Mesendoderm (in vitro differentiated cells): ENCODE measurements around the gene RBM41. TPM values are rescaled to one million over a fixed set of nuclear protein-coding genes. Genes with fewer than 3 reads are reported as not detected.
"Not testable (repeated sequence)": the region's sequence is repeated elsewhere in the genome, so short reads cannot be mapped to it uniquely, and the experiment has no call there.

ENCODE experiments used
- DNase-seq: peaks from one replicate; pipeline ENCODE4 v3.0.0; 2013
- H2AK5ac ChIP-seq: 2 replicates; pipeline ENCODE4 v1.6.1; 2013; ENCODE audit warnings: low read length, inconsistent platforms
- H2BK120ac ChIP-seq: 2 replicates; pipeline ENCODE4 v1.6.1; 2013; ENCODE audit warnings: low read depth, mild to moderate bottlenecking, low read length, moderate library complexity, mixed read lengths
- H2BK15ac ChIP-seq: replicated peaks from 2 replicates; pipeline ENCODE4 v1.6.1; 2013; ENCODE audit warnings: low read depth, mild to moderate bottlenecking, moderate library complexity
- H2BK5ac ChIP-seq: 2 replicates; pipeline ENCODE4 v1.6.1; 2013; ENCODE audit warnings: low read length, inconsistent platforms
- H3K18ac ChIP-seq: 2 replicates; pipeline ENCODE4 v1.6.1; 2013; ENCODE audit warnings: mild to moderate bottlenecking, low read length, mixed read lengths
- H3K23ac ChIP-seq: one replicate; pipeline ENCODE4 v1.6.1; 2013; ENCODE audit warnings: low read length
- H3K27ac ChIP-seq: 2 replicates; pipeline ENCODE4 v1.5.1; 2013; ENCODE audit warnings: low read depth, mild to moderate bottlenecking, inconsistent platforms, low read length, moderate library complexity
- H3K27me3 ChIP-seq: 2 replicates; pipeline ENCODE4 v1.6.1; 2013; ENCODE audit warnings: low read length, control low read depth, mild to moderate bottlenecking, inconsistent platforms; ENCODE audit not compliant: insufficient read depth, poor library complexity
- H3K36me3 ChIP-seq: 2 replicates; pipeline ENCODE4 v1.6.1; 2013; ENCODE audit warnings: low read length, inconsistent platforms; ENCODE audit not compliant: control insufficient read depth, insufficient read depth
- H3K4ac ChIP-seq: one replicate; pipeline ENCODE4 v1.6.1; 2013; ENCODE audit warnings: low read depth, mild to moderate bottlenecking, low read length, moderate library complexity
- H3K4me1 ChIP-seq: 2 replicates; pipeline ENCODE4 v1.6.1; 2013; ENCODE audit warnings: low read depth, low read length, inconsistent platforms; ENCODE audit not compliant: control insufficient read depth
- H3K4me2 ChIP-seq: 2 replicates; pipeline ENCODE4 v1.6.1; 2013; ENCODE audit warnings: low read length
- H3K4me3 ChIP-seq: 2 replicates; pipeline ENCODE4 v1.5.1; 2013; ENCODE audit warnings: mild to moderate bottlenecking, low read length
- H3K56ac ChIP-seq: one replicate; pipeline ENCODE4 v1.6.1; 2013; ENCODE audit warnings: low read length
- H3K79me1 ChIP-seq: 2 replicates; pipeline ENCODE4 v1.6.1; 2013; ENCODE audit warnings: low read length, inconsistent platforms
- H3K79me2 ChIP-seq: 2 replicates; pipeline ENCODE4 v1.6.1; 2013; ENCODE audit warnings: mild to moderate bottlenecking, low read length; ENCODE audit not compliant: control insufficient read depth, insufficient read depth
- H3K9ac ChIP-seq: 2 replicates; pipeline ENCODE4 v1.6.1; 2013; ENCODE audit warnings: low read length, inconsistent platforms
- H4K5ac ChIP-seq: one replicate; pipeline ENCODE4 v1.6.1; 2013; ENCODE audit warnings: low read length
- H4K8ac ChIP-seq: one replicate; pipeline ENCODE4 v1.6.1; 2013; ENCODE audit warnings: low read depth, mild to moderate bottlenecking, control low read depth, low read length, moderate library complexity
- WGBS: extraction: QIAGEN DNeasy Blood & Tissue Kit; methylation state at CpG from one replicate; pipeline ENCODE4 v1.1.7; 2013; ENCODE audit warnings: low lambda C conversion rate, missing lambda C conversion rate; ENCODE audit not compliant: insufficient coverage; ENCODE audit errors: extremely low coverage; 5-methylcytosine and 5-hydroxymethylcytosine counted together
- polyA plus RNA-seq, 2 experiments: library from polyadenylated mRNA; stranded (reverse); fragments of 200-250 nt; gene quantifications; one replicate each; pipeline ENCODE4 v1.2.3, GENCODE V29; 2013

The RBM41 gene
- polyA plus RNA-seq (2013, experiment 1 of 2), result 13.1 TPM
- 13.0 TPM for polyA plus RNA-seq (2013, experiment 2 of 2)

DNA sequence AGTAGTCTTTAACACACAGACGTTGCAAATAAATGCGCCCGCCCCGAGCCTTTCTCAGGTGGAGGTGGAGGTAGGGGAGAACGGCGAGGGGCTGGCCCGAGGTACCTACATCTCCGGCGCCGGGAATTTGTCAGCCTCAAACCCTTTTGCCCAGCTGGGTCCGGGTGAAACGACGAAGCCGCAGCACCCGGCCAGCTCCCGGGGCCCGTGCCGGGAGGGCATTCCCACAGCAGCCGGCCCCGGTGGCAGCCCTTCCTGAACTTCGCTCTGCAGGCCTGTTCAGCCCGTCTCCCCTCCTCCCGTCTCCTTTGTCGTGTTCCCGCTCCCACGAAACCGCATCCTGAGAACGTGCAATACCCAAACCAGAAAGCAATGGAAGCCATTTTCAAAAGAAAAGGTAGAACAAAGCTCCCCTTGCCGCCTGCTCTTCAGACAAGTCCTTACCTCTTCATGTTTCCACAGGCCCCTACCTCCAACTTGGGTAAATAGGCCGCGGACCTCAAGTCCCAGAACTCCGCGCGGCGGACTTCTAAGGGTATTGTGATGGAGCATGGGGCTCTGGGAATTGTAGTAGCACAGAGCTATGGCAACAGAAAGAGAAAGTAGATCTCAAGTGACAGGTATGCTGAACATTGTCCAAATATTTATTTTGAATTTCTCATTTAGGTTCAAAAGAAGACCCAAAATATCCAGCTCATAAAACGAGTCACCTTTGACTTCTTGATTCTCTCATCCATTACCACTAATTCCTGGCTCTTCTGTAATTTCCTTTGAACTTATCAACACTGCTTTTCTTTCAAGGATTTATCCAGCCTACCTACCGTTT lies at the start of gene RBM41:
Gene RBM41, minus strand, starts transcription at position 501 of the 826 bp plus-strand sequence. Its CDS starts 49 bp downstream, at position 452.
- no peaks in the 10 kb centered on the region for H3K79me1 ChIP-seq

DNA sequence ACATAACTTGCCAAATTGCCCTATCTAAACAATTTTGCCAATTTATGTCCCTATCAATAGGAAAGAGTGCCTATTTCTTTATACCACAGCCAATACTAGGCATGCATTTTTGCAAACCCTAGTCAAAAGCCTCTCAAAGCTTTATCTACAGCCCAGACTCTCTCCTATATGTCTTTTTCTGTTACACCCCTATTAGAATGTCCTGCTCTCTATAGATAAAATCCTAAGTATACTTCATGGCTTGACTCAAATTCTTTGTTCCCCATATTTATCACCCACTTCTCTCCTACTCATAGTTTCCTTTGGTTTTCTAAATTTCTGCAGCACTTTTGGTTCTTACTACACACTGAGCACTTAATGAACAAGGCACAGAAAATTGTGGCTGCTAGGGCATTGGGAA lies 49.6 kb upstream of the RBM41 start:
- Histone ChIP-seq H3K4me2 (no peak overlapping the region), H3K18ac (no peak overlapping the region), H2BK5ac (no peak overlapping the region), H3K4me3 (no peak overlapping the region), H3K36me3 (no peaks in the 10 kb centered on the region), H3K9ac (no peak overlapping the region), H2BK120ac (no peak overlapping the region), H3K79me2 (no peaks in the 10 kb centered on the region), H2BK15ac (no peak overlapping the region), H4K8ac (no peak overlapping the region), H3K4ac (no peak overlapping the region), H3K4me1 (no peaks in the 10 kb centered on the region), H4K5ac (no peak overlapping the region), H3K27me3 (no peaks in the 10 kb centered on the region), H3K56ac (no peak overlapping the region), H2AK5ac (no peak overlapping the region), H3K27ac (no peak overlapping the region), H3K79me1 (no peaks in the 10 kb centered on the region), H3K23ac (no peak overlapping the region)
- no peak for DNase-seq

More for the DNA sequence above, at the start of gene RBM41:
- no CpG with 5 or more reads among the region's 37 CpGs for WGBS
- Histone ChIP-seq H2BK5ac (no peak within 1 kb of the TSS), H3K56ac (peak within 1 kb of the TSS; percentile 93), H3K18ac (peak within 1 kb of the TSS; percentile 85), H2BK15ac (no peak within 1 kb of the TSS), H2AK5ac (no peak within 1 kb of the TSS), H3K9ac (peak within 1 kb of the TSS; percentile 86), H3K27me3 (no peaks in the 10 kb centered on the region), H3K4me2 (no peak within 1 kb of the TSS), H3K4me1 (no peaks in the 10 kb centered on the region), H3K79me2 (no peaks in the 10 kb centered on the region), H3K23ac (no peak within 1 kb of the TSS), H4K5ac (no peak within 1 kb of the TSS), H4K8ac (no peak within 1 kb of the TSS), H3K27ac (no peak within 1 kb of the TSS), H3K36me3 (no peaks in the 10 kb centered on the region), H2BK120ac (peak within 1 kb of the TSS; percentile 54), H3K4ac (peak within 1 kb of the TSS; percentile 70), H3K4me3 (peak within 1 kb of the TSS; percentile 83)
- DNase-seq, result peak; percentile 88

DNA sequence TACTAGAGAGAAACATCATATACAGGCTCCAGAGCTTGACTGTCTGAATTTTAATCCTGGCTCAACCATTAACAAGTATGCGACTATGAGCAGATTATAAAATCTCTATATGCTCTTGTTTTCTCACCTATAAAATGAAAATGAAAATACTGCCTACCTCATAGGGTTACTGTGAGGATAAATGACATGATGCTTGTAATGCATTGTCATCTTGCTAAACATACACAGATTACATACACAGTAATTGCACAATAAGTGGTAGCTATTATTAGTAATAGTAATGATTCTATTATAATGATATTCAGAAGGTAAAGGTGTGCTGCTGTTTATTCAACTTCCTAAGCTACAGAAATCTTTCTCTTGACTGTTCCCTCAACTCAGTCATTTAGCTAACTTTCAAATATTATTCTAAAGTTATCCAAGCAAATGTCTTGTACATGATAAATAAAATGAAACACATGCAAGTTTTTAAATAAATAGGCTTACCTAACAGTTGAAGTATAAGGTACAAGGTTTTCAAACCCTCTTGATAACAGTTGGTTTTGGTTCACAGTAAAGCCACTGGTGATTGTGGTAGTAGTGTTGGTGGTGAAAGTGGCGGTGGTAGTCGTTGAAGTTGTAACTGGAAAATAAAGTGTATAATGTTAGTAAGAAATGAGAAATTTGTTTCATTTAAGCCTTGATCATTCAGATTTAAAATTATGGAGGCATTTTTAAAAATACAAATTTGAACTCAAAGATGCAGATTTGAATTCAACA lies 48.7 kb upstream of the RBM41 start:
- H3K27me3 ChIP-seq, result no peaks in the 10 kb centered on the region
- no peak overlapping the region for H3K27ac ChIP-seq
- DNase-seq, result no peak
- no peak overlapping the region for H3K18ac ChIP-seq
- H3K79me2 ChIP-seq, result no peaks in the 10 kb centered on the region
- H3K9ac ChIP-seq, result no peak overlapping the region
- H3K23ac ChIP-seq, result no peak overlapping the region
- no peaks in the 10 kb centered on the region for H3K4me1 ChIP-seq
- no peak overlapping the region for H2BK5ac ChIP-seq
- H3K4me3 ChIP-seq, result no peak overlapping the region
- H3K79me1 ChIP-seq, result no peaks in the 10 kb centered on the region
- no CpG with 5 or more reads among the region's 3 CpGs for WGBS
- no peak overlapping the region for H3K4me2 ChIP-seq
- no peak overlapping the region for H2AK5ac ChIP-seq
- no peak overlapping the region for H3K56ac ChIP-seq
- no peak overlapping the region for H2BK15ac ChIP-seq
- H4K5ac ChIP-seq, result no peak overlapping the region
- H3K4ac ChIP-seq, result no peak overlapping the region
- H3K36me3 ChIP-seq, result no peaks in the 10 kb centered on the region
- H4K8ac ChIP-seq, result no peak overlapping the region
- no peak overlapping the region for H2BK120ac ChIP-seq

DNA sequence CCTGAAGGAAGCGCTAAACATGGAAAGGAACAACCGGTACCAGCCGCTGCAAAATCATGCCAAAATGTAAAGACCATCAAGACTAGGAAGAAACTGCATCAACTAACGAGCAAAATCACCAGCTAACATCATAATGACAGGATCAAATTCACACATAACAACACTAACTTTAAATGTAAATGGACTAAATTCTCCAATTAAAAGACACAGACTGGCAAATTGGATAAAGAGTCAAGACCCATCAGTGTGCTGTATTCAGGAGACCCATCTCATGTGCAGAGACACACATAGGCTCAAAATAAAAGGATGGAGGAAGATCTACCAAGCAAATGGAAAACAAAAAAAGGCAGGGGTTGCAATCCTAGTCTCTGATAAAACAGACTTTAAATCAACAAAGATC lies 39.0 kb upstream of the RBM41 start:
- not testable (repeated sequence) for H3K27me3 ChIP-seq, H3K79me1 ChIP-seq, H3K4ac ChIP-seq, H3K56ac ChIP-seq, H3K23ac ChIP-seq, H3K9ac ChIP-seq, H3K4me1 ChIP-seq, DNase-seq, H4K8ac ChIP-seq, H3K36me3 ChIP-seq, H3K4me3 ChIP-seq, H3K27ac ChIP-seq, H3K4me2 ChIP-seq, H4K5ac ChIP-seq, H3K79me2 ChIP-seq, H2BK120ac ChIP-seq, H2AK5ac ChIP-seq, H2BK5ac ChIP-seq, H2BK15ac ChIP-seq, H3K18ac ChIP-seq
- no CpG with 5 or more reads among the region's 4 CpGs for WGBS

DNA sequence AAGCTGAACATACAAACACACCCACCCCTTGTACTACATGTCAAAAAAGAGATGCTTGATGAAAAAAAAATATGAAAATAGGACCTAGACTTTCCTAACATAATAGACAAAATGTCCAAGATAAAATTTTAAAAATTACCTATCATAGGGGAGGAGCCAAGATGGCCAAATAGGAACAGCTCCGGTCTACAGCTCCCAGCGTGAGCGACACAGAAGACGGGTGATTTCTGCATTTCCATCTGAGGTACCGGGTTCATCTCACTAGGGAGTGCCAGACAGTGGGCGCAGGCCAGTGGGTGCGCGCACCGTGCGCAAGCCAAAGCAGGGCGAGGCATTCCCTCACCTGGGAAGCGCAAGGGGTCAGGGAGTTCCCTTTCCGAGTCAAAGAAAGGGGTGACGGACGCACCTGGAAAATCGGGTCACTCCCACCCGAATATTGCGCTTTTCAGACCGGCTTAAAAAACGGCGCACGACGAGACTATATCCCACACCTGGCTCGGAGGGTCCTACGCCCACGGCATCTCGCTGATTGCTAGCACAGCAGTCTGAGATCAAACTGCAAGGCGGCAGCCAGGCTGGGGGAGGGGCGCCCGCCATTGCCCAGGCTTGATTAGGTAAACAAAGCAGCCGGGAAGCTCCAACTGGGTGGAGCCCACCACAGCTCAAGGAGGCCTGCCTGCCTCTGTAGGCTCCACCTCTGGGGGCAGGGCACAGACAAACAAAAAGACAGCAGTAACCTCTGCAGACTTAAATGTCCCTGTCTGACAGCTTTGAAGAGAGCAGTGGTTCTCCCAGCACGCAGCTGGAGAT lies 37.2 kb upstream of the RBM41 start:
- H3K4me2 ChIP-seq, H3K18ac ChIP-seq, H3K9ac ChIP-seq, H3K4ac ChIP-seq, H2BK15ac ChIP-seq, H4K5ac ChIP-seq, H3K4me3 ChIP-seq, H2AK5ac ChIP-seq, DNase-seq, H3K36me3 ChIP-seq, H3K79me2 ChIP-seq, H3K79me1 ChIP-seq, H2BK5ac ChIP-seq, H2BK120ac ChIP-seq, H4K8ac ChIP-seq, H3K4me1 ChIP-seq, H3K27ac ChIP-seq, H3K27me3 ChIP-seq, H3K23ac ChIP-seq: not testable (repeated sequence)
- peak overlapping the region; percentile 25 for H3K56ac ChIP-seq
- no CpG with 5 or more reads among the region's 32 CpGs for WGBS
